Upper lobe of left lung (tissue), 4 donors: ENCODE data around the gene KLK6.

Experiments used
- CTCF ChIP-seq, 6 experiments: fragments of 450-650 bp in 4 of 6; fragments of 200-600 bp in 2 of 6; sonication (generic) in 2 of 6; IDR thresholded peaks; one replicate each; pipeline ENCODE4 v1.5.1; 2016 to 2019; ENCODE audit warnings: antibody characterized with exemption in 6 of 6
- EP300 ChIP-seq, 4 donors: sonication (generic); formaldehyde crosslinking; IDR thresholded peaks; one replicate each; pipeline ENCODE4 v1.5.1; 2017; ENCODE audit warnings: antibody characterized with exemption in 4 of 4, control low read depth in 2 of 4
- POLR2A ChIP-seq, 4 donors: fragments of 450-650 bp; IDR thresholded peaks; one replicate each; pipeline ENCODE4 v1.5.1; 2016 to 2017; ENCODE audit warnings: antibody characterized with exemption in 4 of 4, mild to moderate bottlenecking in 2 of 4
- POLR2AphosphoS5 ChIP-seq, 2 donors: sonication (generic); formaldehyde crosslinking; IDR thresholded peaks; one replicate each; pipeline ENCODE4 v1.5.1; 2017; ENCODE audit warnings: antibody characterized with exemption in 2 of 2

- TF ChIP-seq CTCF (IDR thresholded peaks at IDR 0.05) = no peak
- no peak for TF ChIP-seq EP300 (IDR thresholded peaks at IDR 0.05)
- no peak for TF ChIP-seq POLR2A (IDR thresholded peaks at IDR 0.05)
- no peak for TF ChIP-seq POLR2AphosphoS5 (IDR thresholded peaks at IDR 0.05)
These were observed 33.9 kb upstream of the KLK6 start for GRCh38 chr19:51003316-51003715.
